GM10847 (cell line): ENCODE results near the gene PPIL6.

Source experiments
- POLR2A ChIP-seq: IDR thresholded peaks from 2 replicates; pipeline ENCODE4 v1.6.1; 2011; ENCODE audit not compliant: insufficient read length; ENCODE audit errors: extremely low read depth

The PPIL6 gene

GRCh38 chr6:109473120-109473519 is 32.7 kb upstream of the PPIL6 start:
- no peak for TF ChIP-seq POLR2A

- no peak for TF ChIP-seq POLR2A
Observed at GRCh38 chr6:109472132-109472995, 31.9 kb upstream of the PPIL6 start.

- no peak for TF ChIP-seq POLR2A
Observed at GRCh38 chr6:109471105-109471810, 30.8 kb upstream of the PPIL6 start.

- TF ChIP-seq POLR2A, result no peak
Observed at GRCh38 chr6:109469591-109470189, 29.3 kb upstream of the PPIL6 start.

- no peak for TF ChIP-seq POLR2A
Observed at GRCh38 chr6:109467696-109468095, 27.3 kb upstream of the PPIL6 start.

- TF ChIP-seq POLR2A, result no peak
Observed at GRCh38 chr6:109466212-109466923, 25.9 kb upstream of the PPIL6 start.

GRCh38 chr6:109465772-109466171 is 25.3 kb upstream of the PPIL6 start:
- TF ChIP-seq POLR2A, result no peak

GRCh38 chr6:109461733-109462526 is 21.5 kb upstream of the PPIL6 start:
- TF ChIP-seq POLR2A, result no peak

GRCh38 chr6:109460161-109460829 is 19.9 kb upstream of the PPIL6 start:
- TF ChIP-seq POLR2A, result no peak

GRCh38 chr6:109458774-109459531 is 18.5 kb upstream of the PPIL6 start:
- no peak for TF ChIP-seq POLR2A

GRCh38 chr6:109457562-109457996 is 17.2 kb upstream of the PPIL6 start:
- TF ChIP-seq POLR2A, result no peak

- no peak for TF ChIP-seq POLR2A
Observed at GRCh38 chr6:109456710-109457561, 16.5 kb upstream of the PPIL6 start.
